ENCODE results near the gene RNASE12. TPM values are rescaled to one million over a fixed set of nuclear protein-coding genes. Genes with fewer than 3 reads are reported as not detected.

The RNASE12 gene
- total RNA-seq, 1 experiment from 2014 or later, result not detected

- no peak for TF ChIP-seq ZBTB33 (IDR thresholded peaks at IDR 0.05; ENCODE audit: extremely low read depth, insufficient replicate concordance, low read length)
These were observed 39.3 kb upstream of the RNASE12 start (continued) for GRCh38 chr14:20630340-20631022.

GRCh38 chr14:20628063-20628854 is 37.1 kb upstream of the RNASE12 start:
- ChIA-PET POLR2A (interaction anchor here (0.7 kb wide), 1 partner anchor 25 kb away, joined by 3 read pairs; no protein-coding TSS in a partner anchor), CTCF (interaction anchor here (1.7 kb wide), 1 partner anchor 15 kb away, joined by 5 read pairs; no protein-coding TSS in a partner anchor), RAD21 (ENCODE audit: low non-redundant PET in 1 of 2, low total read pairs in 2 of 2, uncharacterized antibody in 2 of 2, unreplicated experiment in 2 of 2) (no interaction called here)
- no peak overlapping the region for H2AFZ ChIP-seq (ENCODE audit: low read depth, low read length, poor library complexity, severe bottlenecking)
- no peaks in the 10 kb centered on the region for H3K9me2 ChIP-seq (ENCODE audit: insufficient read depth)
- TF ChIP-seq ELF1 (IDR thresholded peaks at IDR 0.05; ENCODE audit: borderline replicate concordance, low read depth) (no peak), EZH2 (IDR thresholded peaks at IDR 0.05) (no peak), ATF3 (IDR thresholded peaks at IDR 0.05) (no peak), ZBTB33 (IDR thresholded peaks at IDR 0.05; ENCODE audit: extremely low read depth, insufficient replicate concordance, low read length) (no peak), YY1 (IDR thresholded peaks at IDR 0.05; ENCODE audit: extremely low read depth, insufficient replicate concordance, low read depth, low read length) (no peak), RAD21 (IDR thresholded peaks at IDR 0.05; ENCODE audit: low read depth) (no peak), REST (IDR thresholded peaks at IDR 0.05; ENCODE audit: low read depth) (no peak)
- DNase-seq (ENCODE audit: low read depth, low spot score), result no peak
- H3K4me3 ChIP-seq (replicated peaks in 1 of 2; ENCODE audit: low read depth in 1 of 2, low read length in 2 of 2), result no peak overlapping the region
- intact Hi-C loops (cut with micrococcal nuclease), result no loop called here
- no peak overlapping the region for H3K27ac ChIP-seq (ENCODE audit: low read depth, low read length)
- H3K27me3 ChIP-seq (ENCODE audit: insufficient read depth, low read length), result no peaks in the 10 kb centered on the region; the same call in 1 of the 2 replicates
- peaks cover 9 to 48% of the 10 kb centered on the region in 2 experiments for H3K4me1 ChIP-seq (ENCODE audit: control insufficient read depth in 1 of 2, insufficient read depth in 2 of 2, low read length in 2 of 2)
- H3K9me3 ChIP-seq (ENCODE audit: control insufficient read depth in 1 of 2, insufficient read depth in 1 of 2, low read depth in 1 of 2, low read length in 2 of 2), result no peaks in the 10 kb centered on the region
- ATAC-seq, result no peak
- H3K9ac ChIP-seq (ENCODE audit: low read length), result no peak overlapping the region
- no peaks in the 10 kb centered on the region for H3K79me2 ChIP-seq (ENCODE audit: insufficient read depth, low read length)
- H3K4me2 ChIP-seq (ENCODE audit: low read length), result no peak overlapping the region
- no peaks in the 10 kb centered on the region for H4K20me1 ChIP-seq (ENCODE audit: insufficient read depth)
- H3K36me3 ChIP-seq (ENCODE audit: control insufficient read depth in 1 of 2, insufficient read depth in 2 of 2, low read length in 2 of 2), result no peaks in the 10 kb centered on the region
- no TSS peak for BruUV-seq (replicated peaks)

Measured in HCT116 (cell line).